HG03520 (cell line): ENCODE measurements around the gene RAET1E.
"Not testable (repeated sequence)": the region's sequence is repeated elsewhere in the genome, so short reads cannot be mapped to it uniquely, and the experiment has no call there.

Experiments used
- ATAC-seq: cut with Tn5 transposase; IDR thresholded peaks from one replicate; pipeline ENCODE4 v1.9.1; 2021; ENCODE audit warnings: mild to moderate bottlenecking, moderate library complexity; ENCODE audit not compliant: unreplicated experiment

The RAET1E gene

GRCh38 chr6:149929422-149929821 lies 31.5 kb upstream of the RAET1E start:
- no peak for ATAC-seq

- not testable (repeated sequence) for ATAC-seq
Measured at GRCh38 chr6:149927025-149927424, 29.1 kb upstream of the RAET1E start.

- no peak for ATAC-seq
Measured at GRCh38 chr6:149925974-149926777, 28.3 kb upstream of the RAET1E start.

- ATAC-seq, result no peak
Measured at GRCh38 chr6:149925253-149925973, 27.5 kb upstream of the RAET1E start.

- no peak for ATAC-seq
Measured at GRCh38 chr6:149924933-149925252, 27.0 kb upstream of the RAET1E start.

GRCh38 chr6:149924206-149924932 lies 26.5 kb upstream of the RAET1E start:
- no peak for ATAC-seq

- no peak for ATAC-seq
Measured at GRCh38 chr6:149923327-149923986, 25.5 kb upstream of the RAET1E start.

- ATAC-seq, result no peak
Measured at GRCh38 chr6:149922642-149923326, 24.9 kb upstream of the RAET1E start, which contains the start of gene RAET1G. Gene RAET1G (minus strand): TSS chr6:149923121. CDS start chr6:149923010, 111 bp downstream.

- not testable (repeated sequence) for ATAC-seq
Measured at GRCh38 chr6:149922091-149922490, 24.2 kb upstream of the RAET1E start.

- no peak for ATAC-seq
Measured at GRCh38 chr6:149921361-149921760, 23.4 kb upstream of the RAET1E start.

- no peak for ATAC-seq
Measured at GRCh38 chr6:149919834-149920225, 21.9 kb upstream of the RAET1E start.

- ATAC-seq, result not testable (repeated sequence)
Measured at GRCh38 chr6:149919126-149919833, 21.4 kb upstream of the RAET1E start.

- no peak for ATAC-seq
Measured at GRCh38 chr6:149918151-149918905, 20.4 kb upstream of the RAET1E start.

GRCh38 chr6:149917679-149918078 lies 19.8 kb upstream of the RAET1E start:
- ATAC-seq, result no peak

- no peak for ATAC-seq
Measured at GRCh38 chr6:149915970-149916865, 18.3 kb upstream of the RAET1E start.

- no peak for ATAC-seq
Measured at GRCh38 chr6:149913540-149914240, 15.8 kb upstream of the RAET1E start.

- ATAC-seq, result no peak
Measured at GRCh38 chr6:149913085-149913484, 15.2 kb upstream of the RAET1E start.
